LNCaP clone FGC (cell line): Measurements from ENCODE around the gene OPCML.

Experiments used
- DNase-seq: peaks from one replicate; pipeline ENCODE4 v3.0.0-alpha.2; 2011; ENCODE audit warnings: low read depth
- H3K4me3 ChIP-seq: 2 replicates; pipeline ENCODE4 v1.5.1; 2011; ENCODE audit warnings: mild to moderate bottlenecking, low read depth, low read length, control low read depth
- TF ChIP-seq, protein P1 (sequence below): IDR thresholded peaks from 2 replicates; pipeline ENCODE4 v1.5.1; 2012; ENCODE audit warnings: mild to moderate bottlenecking; ENCODE audit not compliant: control insufficient read depth, insufficient read depth; ENCODE audit errors: extremely low read depth

The OPCML gene

DNA sequence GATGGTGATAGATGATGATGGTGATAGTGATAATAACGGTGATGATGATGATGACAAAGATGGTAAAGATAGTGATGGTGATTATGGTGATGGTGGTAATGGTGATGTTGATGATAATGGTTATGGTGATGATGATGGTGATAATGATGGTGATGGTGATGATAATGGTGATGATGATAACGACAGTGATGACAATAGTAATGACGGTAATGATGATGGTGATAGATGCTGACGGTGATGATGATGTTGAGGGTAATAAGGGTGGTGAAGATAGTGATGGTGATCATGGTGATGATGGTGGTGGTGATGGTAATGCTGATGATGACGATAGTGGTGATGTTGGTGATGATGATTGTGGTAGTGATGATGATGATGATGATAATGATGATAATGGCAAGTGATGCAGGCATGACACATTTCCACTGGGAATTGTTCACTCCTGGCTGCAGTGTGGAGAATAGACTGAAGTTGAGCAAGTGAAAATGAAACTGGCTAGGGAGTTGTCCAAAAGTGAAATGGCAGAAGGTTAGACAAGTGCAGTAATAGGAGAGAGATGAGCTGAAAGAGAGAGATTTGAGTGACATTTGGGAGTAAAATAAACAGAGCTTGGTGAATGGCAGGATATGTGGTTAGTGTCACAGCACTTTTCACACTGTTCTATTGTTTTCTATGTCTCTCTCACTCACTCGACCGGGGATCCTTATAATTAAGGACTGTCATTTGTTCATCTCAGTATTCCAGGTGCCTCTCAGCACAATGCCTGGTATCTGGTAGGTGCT lies 992.5 kb downstream of the OPCML start:
- TF ChIP-seq, protein P1, sequence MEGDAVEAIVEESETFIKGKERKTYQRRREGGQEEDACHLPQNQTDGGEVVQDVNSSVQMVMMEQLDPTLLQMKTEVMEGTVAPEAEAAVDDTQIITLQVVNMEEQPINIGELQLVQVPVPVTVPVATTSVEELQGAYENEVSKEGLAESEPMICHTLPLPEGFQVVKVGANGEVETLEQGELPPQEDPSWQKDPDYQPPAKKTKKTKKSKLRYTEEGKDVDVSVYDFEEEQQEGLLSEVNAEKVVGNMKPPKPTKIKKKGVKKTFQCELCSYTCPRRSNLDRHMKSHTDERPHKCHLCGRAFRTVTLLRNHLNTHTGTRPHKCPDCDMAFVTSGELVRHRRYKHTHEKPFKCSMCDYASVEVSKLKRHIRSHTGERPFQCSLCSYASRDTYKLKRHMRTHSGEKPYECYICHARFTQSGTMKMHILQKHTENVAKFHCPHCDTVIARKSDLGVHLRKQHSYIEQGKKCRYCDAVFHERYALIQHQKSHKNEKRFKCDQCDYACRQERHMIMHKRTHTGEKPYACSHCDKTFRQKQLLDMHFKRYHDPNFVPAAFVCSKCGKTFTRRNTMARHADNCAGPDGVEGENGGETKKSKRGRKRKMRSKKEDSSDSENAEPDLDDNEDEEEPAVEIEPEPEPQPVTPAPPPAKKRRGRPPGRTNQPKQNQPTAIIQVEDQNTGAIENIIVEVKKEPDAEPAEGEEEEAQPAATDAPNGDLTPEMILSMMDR: no peak
- no peak for DNase-seq
- H3K4me3 ChIP-seq: no peak overlapping the region

DNA sequence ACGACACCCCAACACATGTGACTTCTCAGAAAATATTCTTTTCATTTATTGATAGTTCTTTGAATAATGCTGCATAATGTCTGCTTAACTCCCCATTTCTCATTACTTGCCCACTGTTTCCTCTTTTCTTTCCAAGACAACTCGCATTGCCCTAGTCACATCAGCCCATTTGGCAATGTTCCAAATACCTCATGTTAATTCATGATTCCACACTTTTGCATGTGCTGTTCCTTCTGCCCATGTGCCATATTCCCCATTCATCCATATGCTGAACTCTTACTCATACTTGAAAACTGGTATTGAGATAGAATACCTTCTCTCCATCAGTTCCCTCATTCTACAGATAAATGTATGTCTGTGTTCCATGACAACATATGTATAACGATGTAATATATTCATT lies 993.7 kb downstream of the OPCML start:
- DNase-seq: no peak
- TF ChIP-seq, protein P1: no peak
- no peak overlapping the region for H3K4me3 ChIP-seq

DNA sequence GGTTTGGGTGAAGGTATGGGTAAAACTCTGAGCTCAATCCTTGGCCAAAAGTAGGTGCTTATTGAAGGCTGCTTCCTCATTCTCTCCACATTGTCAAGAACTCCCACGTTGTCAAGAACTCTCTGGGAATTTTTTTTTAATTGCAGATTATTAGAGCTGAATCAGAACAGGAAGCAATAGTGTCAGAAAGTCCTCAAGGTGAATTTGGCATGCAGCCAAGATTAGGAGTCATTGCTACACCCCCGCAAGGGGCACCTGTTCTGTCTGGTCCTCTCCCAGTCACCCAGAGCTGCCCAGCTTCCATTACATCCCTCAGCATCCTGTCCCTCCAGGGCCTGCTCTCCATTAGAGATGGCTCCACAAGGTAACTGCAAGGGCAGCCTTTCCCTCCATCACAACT lies 996.5 kb downstream of the OPCML start:
- H3K4me3 ChIP-seq: no peak overlapping the region
- DNase-seq: no peak
- TF ChIP-seq, protein P1: no peak

DNA sequence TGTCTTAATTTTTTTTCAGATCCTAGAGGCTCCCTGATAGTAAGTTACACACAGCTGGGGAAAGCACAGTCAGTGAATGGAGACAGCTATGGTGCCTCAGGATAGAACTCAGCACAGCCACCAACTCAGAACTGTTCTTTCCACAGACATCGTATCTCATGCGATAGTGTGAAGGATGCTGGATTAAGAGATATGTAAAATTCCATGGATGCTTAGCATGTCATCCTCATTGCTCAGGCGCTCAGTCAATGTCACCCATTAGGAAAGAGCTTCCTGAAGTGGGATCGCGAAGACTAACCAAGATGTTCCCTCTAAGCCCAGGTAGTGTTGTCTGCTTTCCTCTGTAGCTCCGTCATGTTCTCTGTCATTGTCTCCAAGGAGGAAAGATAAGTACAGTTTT lies 1000.4 kb downstream of the OPCML start:
- TF ChIP-seq, protein P1: no peak
- no peak overlapping the region for H3K4me3 ChIP-seq
- no peak for DNase-seq

DNA sequence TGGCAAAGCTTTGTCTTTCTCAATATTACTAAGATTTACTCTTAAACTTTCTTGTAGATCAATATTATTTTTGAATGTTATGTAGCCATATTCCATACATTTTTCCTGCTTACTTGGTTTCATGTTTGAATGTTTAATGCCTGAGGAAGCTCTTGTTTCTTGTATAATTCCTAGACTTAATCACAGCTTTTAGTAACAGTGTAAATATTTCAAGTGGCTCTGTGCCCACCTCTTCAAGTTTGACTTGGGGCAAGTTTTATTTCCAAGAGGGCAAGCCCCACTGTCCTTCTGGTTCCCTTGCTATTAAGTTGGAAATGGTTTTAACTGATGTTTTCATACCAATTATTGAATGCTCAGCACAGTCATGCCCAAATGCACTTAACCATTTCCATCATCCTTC lies 1004.1 kb downstream of the OPCML start:
- no peak for DNase-seq
- TF ChIP-seq, protein P1: no peak
- no peak overlapping the region for H3K4me3 ChIP-seq

DNA sequence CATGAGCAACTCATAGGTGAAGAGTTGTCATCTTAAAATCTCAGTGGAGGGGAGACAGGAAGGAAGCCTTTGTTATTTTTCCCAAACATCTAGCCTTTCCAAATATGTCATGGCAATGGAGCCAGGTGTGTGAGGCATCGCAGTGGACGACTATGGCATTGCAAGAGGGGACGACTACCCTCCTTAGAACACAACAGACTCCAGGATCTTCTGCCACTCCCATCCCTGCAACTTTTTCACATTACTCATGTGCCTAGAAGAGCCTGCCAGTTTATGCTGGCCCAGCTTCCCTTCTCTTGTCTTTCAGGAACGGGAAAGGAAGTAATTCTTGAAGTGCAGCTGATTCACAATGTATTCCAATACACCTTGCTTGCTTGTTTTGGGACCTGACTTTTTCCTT lies 1008.4 kb downstream of the OPCML start:
- TF ChIP-seq, protein P1: no peak
- H3K4me3 ChIP-seq: no peak overlapping the region
- DNase-seq: no peak

DNA sequence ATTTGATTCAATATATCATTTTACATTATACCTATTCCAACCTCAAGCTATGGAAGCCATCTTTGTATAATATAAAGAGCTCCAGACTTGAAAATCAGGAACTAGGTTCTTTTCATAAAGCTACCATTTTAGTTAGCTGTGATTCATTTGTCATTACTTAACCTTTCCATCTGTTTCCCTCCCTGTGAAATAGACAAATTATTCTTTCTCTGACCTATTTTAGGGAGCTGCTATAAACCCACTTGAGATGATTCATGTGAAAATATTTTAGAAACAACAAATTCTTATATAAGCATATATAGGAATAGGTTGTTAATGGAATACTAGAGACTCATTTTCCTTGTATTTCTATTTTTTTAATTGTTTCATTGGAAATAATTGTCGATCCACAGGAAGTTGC lies 1012.1 kb downstream of the OPCML start:
- TF ChIP-seq, protein P1: no peak
- no peak overlapping the region for H3K4me3 ChIP-seq
- no peak for DNase-seq
